NCI-H146 treated with DMSO at 0.1 percent for 48 hours (cell line): ENCODE measurements around the gene HOXD9.

ENCODE experiments used
- DNase-seq: peaks from one replicate; lab custom pipeline; 2025; ENCODE audit not compliant: unreplicated experiment; lab: John Stamatoyannopoulos, UW

HOXD9 gene

GRCh38 chr2:176137906-176138305 is 15.4 kb downstream of the HOXD9 start:
- no peak for DNase-seq

DNA sequence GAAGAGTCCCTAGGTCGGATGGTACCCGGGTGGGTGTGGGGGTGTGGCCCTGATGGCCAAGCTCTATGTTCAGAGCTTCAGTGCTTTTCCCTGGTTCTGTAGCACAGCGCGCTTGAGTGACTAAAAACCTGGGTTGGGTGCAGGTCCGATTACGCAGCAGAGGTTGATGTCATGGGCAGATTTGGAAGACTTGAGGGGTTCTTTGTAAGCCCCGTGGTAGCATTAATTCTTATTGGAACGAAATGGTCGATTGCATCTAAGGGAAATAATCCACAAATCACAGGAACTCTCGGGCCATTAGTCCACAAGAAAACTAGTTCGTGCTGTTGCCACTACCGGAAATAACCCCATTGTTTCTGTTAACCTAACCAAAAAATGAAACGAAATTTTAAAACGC is 16.0 kb downstream of the HOXD9 start:
- no peak for DNase-seq

- no peak for DNase-seq
These were observed 16.6 kb downstream of the HOXD9 start for GRCh38 chr2:176138923-176139660.

DNA sequence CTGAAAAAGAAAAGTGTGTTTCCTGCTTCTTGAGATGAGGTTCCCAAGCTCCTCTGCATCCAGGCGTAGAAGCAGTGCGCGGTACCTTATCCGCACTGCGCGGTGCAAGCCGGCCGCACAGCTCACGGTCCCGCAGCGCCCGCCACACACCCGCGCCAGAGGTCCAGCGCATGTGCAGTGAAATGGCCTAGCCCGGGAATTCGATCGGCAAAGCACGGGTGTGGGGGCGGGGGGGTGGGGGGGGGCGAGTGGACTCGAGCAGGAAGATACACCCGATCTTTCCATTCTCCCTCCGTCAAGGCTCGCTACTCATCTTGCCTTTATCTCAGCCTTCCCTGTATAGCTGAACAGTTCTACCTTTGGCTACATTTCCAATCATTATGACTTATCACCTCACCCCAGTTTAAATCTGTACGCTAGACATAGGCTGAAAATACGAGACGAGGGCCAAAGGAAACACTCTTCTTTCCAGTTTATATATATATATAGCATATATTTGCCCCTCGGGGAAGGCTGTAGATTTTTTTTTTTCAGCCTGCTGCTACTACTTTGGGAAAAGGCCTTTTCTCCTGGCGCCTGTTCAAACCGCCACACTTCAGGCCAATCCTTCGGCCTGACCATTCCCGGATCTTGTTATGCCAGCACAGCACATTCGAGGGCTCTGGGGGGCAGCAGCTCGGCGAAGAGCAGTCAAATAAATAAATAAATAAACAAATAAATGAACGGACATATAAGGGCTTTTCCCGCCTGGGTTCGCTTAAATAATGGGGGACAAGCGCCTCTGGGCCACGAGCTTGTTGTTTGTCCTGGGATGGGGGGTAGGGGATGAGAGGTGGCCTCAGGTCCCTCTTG is 17.4 kb downstream of the HOXD9 start:
- DNase-seq = no peak

- DNase-seq = peak; percentile 67
These were observed 18.2 kb downstream of the HOXD9 start for GRCh38 chr2:176140513-176141317.

DNA sequence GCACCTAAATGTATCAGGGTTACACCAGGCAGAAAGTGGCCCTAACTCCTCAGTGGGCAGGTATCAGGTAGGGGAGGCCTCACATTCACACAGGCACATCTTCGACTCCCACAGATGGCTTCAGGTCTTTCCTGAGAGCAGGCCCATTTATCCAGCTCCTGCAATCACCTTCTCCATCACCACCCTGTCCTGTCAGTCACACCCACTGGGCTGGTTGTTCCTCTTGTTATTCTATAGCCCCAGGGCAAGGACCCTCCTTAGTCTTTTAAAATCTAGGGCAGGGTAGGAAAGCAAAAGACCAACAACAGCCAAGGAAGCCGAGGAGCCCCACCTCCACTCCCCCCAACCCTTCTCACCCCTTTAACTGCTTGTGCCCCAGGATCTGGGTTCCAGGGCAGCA is 19.8 kb downstream of the HOXD9 start:
- no peak for DNase-seq

DNA sequence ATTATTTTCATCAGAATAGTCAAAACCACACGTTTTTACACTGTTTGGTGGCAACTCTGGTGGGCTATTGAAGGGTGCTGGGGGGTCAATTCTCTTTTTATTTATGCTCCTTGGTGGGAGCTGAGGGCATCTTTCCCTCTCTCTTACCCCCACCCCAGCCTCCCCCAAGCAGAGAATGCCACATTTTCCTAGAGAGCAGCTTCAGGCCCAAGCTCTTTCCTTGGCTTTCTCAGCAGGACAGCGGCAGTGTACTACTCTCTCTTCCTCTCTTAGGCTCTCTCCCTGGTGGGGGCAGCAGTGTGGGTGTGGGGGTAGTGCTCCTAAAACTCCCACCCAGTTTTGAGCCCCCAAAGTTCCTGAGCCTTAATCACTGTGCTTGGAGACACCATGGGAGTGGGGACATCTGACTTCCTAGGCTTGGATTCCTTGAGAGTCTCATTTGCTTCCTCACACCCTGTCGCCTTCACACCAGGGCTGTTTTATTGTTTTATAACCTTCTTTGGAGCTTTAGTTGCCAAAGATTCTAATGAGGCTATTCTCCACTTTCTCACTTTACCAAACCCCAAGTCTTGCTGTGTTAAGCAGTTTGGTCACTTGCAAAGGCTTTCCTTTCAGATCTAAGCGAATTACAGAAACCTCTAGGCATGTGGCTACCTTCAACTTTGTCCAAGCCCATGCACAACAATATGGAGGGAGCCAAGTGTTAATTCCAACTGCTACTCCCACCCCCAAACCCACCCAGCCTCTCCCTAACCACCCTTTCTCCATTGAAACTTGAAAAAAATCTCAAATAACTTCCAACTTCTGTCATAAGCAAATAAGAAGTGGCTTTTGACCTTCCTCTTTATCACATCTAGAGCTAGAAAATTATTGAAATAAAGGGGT is 22.8 kb downstream of the HOXD9 start:
- no peak for DNase-seq

DNA sequence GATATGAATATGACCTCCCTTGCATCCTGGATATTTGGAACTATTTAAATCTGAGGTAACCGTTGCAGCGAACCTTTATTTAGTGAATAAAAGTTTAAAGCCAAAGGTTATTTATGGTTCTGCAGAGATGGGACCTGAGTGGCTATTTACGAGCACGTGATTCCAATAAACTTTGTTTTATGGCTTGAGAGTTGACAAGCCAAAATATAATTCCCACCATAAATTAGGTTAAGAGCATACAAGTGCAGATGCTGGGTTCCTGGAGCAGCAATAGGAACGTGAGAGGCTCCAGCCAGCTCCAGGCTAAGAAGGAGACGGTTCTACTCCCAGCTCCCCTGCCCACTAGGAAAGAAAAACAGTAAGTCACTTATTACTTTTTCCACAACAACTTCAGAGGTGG is 23.6 kb downstream of the HOXD9 start:
- no peak for DNase-seq

DNA sequence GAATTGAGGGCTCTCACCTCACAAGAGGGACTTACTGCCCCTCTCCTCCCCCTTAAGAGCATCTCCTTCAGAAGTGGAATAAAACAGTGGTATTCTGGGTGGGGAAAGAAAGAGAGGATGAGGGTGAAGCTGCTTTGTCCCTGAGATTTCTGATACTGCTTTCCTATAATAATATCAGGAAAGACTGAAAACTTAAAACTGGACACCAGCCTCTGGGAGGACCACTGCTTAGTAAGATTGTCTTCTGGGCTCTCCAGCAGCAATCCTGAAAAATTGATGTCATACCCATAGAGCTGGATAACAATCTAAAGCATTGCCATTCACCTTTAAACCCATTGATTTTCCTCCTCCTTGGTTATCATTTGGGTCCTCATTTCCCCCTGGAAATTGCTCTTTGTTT is 24.1 kb downstream of the HOXD9 start:
- no peak for DNase-seq

DNA sequence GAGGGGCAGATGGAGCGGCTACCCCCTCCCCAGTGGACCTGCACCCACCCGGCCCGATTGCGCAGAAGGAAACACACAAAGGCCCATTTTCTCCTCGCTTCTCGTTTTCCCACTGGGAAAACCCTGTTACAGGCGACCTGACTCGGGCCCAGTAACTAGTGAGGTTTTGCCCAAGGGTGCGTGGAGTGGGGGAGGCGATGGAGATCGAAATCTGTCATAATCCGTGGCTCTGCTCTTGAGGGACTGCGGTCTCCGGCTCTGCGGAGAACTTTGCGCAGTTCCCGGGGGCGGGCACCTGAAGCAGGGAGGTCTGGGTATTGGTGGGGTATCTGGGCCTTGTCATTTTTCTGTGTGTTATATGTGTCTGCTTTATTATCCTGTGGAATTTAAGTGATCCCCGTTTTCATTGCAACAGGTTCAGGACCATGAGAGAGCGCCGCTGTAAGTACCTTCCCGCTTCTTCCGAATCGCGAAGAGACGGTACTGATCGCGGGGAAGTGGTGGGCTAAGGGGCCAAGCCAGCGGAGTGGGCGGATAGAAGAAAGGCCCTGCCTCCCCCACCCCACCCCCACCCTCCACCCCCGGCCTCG is 24.8 kb downstream of the HOXD9 start:
- no peak for DNase-seq

DNA sequence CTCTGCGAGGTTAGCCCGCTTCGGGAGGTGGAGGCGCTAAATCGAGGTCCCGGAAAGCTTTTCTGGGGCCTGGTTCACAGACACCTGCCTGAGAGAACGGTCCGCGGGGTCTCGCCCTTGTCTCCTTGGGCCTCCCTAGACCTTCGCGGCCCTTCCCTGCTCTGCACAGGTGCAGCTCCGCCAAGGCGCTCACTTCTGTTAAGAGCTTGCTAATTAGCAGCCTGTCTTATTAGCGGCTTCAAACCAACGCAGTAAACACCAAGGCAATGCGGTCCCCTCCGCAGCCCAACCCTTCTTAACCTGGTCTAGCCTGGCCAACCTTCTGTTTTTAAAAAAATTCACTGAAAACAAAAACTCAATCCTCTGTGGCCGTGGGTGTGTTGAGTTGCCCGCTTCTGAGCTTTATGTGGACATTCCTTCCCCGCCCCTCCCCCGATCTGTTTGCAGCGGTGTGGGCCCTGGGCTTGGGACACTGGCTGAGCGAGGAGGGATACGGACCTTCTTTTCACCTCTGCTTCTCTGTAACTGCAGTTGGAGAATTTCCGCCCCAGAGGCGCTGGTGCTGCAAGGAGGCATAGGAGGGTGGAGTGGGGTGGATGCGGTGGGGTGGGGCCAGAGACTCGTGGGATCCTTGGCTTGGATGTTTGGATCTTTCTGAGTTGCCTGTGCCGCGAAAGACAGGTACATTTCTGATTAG is 25.4 kb downstream of the HOXD9 start:
- DNase-seq = no peak

DNA sequence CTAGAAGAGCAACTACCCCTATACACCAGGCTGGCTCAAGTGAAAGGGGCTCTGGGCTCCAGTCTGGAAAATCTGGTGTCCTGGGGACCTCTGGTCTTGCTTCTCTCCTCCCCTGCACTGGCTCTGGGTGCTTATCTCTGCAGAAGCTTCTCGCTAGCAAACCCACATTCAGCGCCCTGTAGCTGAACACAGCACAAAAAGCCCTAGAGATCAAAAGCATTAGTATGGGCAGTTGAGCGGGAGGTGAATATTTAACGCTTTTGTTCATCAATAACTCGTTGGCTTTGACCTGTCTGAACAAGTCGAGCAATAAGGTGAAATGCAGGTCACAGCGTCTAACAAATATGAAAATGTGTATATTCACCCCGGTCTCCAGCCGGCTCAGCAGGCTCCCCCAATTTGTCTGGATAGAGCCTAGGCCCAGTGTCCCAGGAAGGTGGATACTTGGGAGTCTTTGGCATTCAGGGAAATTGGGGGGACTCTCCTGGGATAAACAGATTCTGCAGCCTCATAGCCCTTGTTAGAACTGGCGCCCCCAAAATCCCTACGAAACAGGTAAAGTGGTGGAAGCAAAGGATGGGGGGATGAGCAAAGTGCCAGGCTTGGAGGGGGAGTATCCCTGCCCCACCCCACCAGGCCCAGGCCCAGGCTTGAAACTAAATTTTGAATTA is 26.4 kb downstream of the HOXD9 start:
- DNase-seq = no peak

- no peak for DNase-seq
These were observed 27.0 kb downstream of the HOXD9 start for GRCh38 chr2:176149481-176149938.

GRCh38 chr2:176149939-176150583 is 27.5 kb downstream of the HOXD9 start:
- DNase-seq = no peak

GRCh38 chr2:176150584-176151441 is 28.3 kb downstream of the HOXD9 start:
- DNase-seq = no peak

DNA sequence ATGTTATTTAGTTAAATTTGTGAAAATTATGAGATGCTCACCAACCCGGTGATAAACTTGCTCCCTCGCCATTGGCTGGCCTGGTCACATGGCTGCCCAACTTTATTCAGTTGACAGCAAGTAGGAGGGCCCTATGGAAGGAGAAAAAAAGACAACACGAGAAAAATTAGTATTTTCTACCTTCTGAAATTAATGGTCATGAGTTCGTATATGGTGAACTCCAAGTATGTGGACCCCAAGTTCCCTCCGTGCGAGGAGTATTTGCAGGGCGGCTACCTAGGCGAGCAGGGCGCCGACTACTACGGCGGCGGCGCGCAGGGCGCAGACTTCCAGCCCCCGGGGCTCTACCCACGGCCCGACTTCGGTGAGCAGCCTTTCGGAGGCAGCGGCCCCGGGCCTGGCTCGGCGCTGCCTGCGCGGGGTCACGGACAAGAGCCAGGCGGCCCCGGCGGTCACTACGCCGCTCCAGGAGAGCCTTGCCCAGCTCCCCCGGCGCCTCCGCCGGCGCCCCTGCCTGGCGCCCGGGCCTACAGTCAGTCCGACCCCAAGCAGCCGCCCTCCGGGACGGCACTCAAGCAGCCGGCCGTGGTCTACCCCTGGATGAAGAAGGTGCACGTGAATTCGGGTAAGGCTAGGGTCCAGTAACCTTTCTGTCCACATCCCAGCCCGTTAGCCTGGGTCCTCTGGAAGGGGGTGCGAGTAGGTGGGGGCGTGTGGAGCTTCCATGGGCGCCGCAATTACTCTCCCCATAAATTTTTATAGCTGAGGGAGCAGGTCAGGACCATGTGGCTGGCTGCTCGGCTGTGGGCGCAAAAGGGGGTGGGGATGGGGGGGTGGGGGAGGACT is 29.1 kb downstream of the HOXD9 start, which contains the start of gene HOXD4:
HOXD4 (plus strand) TSS at position 109 of the 846 bp plus-strand sequence; CDS start at position 193, 84 bp downstream.
- DNase-seq = no peak
